Sigmoid colon (tissue), 7 donors: ENCODE results near the gene CRACR2B. TPM values are rescaled to one million over a fixed set of nuclear protein-coding genes. Genes with fewer than 3 reads are reported as not detected.
A peak's percentile ranks its signal among the peaks of the same experiment; 100 is the strongest.

Experiments
- DNase-seq: peaks from one replicate; pipeline ENCODE4 v3.0.0-alpha.2; 2019
- H3K27ac ChIP-seq, 4 donors: fragments of 200-600 bp; sonication (generic); one replicate each; pipeline ENCODE4 v1.5.1; 2016 to 2019; ENCODE audit warnings: mild to moderate bottlenecking in 1 of 4
- H3K27me3 ChIP-seq, 3 donors: fragments of 200-600 bp; sonication (generic); one replicate each; pipeline ENCODE4 v1.5.1; 2019; ENCODE audit warnings: mild to moderate bottlenecking in 1 of 3
- H3K36me3 ChIP-seq, 4 donors: fragments of 200-600 bp; sonication (generic); one replicate each; pipeline ENCODE4 v1.5.1; 2016 to 2019
- H3K4me1 ChIP-seq, 4 donors: fragments of 200-600 bp; sonication (generic); one replicate each; pipeline ENCODE4 v1.5.1; 2017 to 2019
- H3K4me3 ChIP-seq, 4 donors: fragments of 200-600 bp; sonication (generic); one replicate each; pipeline ENCODE4 v1.5.1; 2017 to 2019; ENCODE audit warnings: mild to moderate bottlenecking in 2 of 4, moderate library complexity in 1 of 4
- H3K9me3 ChIP-seq, 4 donors: fragments of 200-600 bp in 3 of 4; sonication (generic) in 3 of 4; one replicate each; pipeline versions ENCODE4 v1.5.1 to v1.6.1; 2013 to 2019
- CTCF ChIP-seq, 4 experiments: fragments of 450-650 bp in 3 of 4; fragments of 200-600 bp in 1 of 4; IDR thresholded peaks; one replicate each; pipeline ENCODE4 v1.5.1; 2016 to 2019; ENCODE audit warnings: antibody characterized with exemption in 4 of 4, mild to moderate bottlenecking in 3 of 4, moderate library complexity in 2 of 4
- EP300 ChIP-seq, 4 donors: sonication (generic); formaldehyde crosslinking; IDR thresholded peaks; one replicate each; pipeline ENCODE4 v1.6.1; 2017; ENCODE audit warnings: antibody characterized with exemption in 4 of 4
- POLR2A ChIP-seq, 2 donors: fragments of 450-650 bp; IDR thresholded peaks; one replicate each; pipeline ENCODE4 v1.6.1; 2016; ENCODE audit warnings: antibody characterized with exemption in 2 of 2, mild to moderate bottlenecking in 2 of 2, moderate library complexity in 2 of 2
- POLR2AphosphoS5 ChIP-seq, 4 donors: sonication (generic); formaldehyde crosslinking; IDR thresholded peaks; one replicate each; pipeline ENCODE4 v1.6.1; 2017; ENCODE audit warnings: antibody characterized with exemption in 4 of 4
- WGBS, 2 donors: extraction: QIAGEN DNeasy Blood & Tissue Kit; methylation state at CpG; one replicate each; pipeline ENCODE4 v1.1.7; 2013; 5-methylcytosine and 5-hydroxymethylcytosine counted together
- intact Hi-C: fragments of 100-400 bp; cut with DNase I; formaldehyde crosslinking; loops from one replicate; pipeline ENCODE4 v1.15.1; 2023
- polyA plus RNA-seq, 3 donors: library from polyadenylated mRNA; stranded (reverse); fragments of 200-250 nt; gene quantifications; one replicate each; pipeline ENCODE4 v1.2.3, GENCODE V29; 2013
- total RNA-seq, 4 donors: library from RNA; depleted of rRNA; stranded (reverse); fragments of >200 nt; gene quantifications; one replicate each; pipeline ENCODE4 v1.1.0, GENCODE V29; 2016
- donor health status: healthy with polysubstance abuse.
- donor health status: Bipolar disorder and iron deficiency.
- donor health status: healthy.

CRACR2B gene
- total and polyA plus RNA-seq, 7 donors, result 1.5 to 149 (median 9.5) TPM

GRCh38 chr11:837189-837989 lies 9.7 kb downstream of the CRACR2B start:
- TF ChIP-seq POLR2AphosphoS5 (IDR thresholded peaks at IDR 0.05), result no peak
- TF ChIP-seq EP300 (IDR thresholded peaks at IDR 0.05), result no peak
- no peak for TF ChIP-seq POLR2A (IDR thresholded peaks at IDR 0.05)
- no peak for TF ChIP-seq CTCF (IDR thresholded peaks at IDR 0.05)
- peaks cover 0 to 79% (median 57%) of the 10 kb centered on the region in 4 donors for H3K4me1 ChIP-seq
- H3K9me3 ChIP-seq, result no peaks in the 10 kb centered on the region
- DNase-seq, result no peak
- 82 to 89% methylated on average over 22 of the region's 22 CpGs for WGBS, 2 donors
- H3K36me3 ChIP-seq, result peaks cover 18 to 52% (median 39%) of the 10 kb centered on the region in 4 donors
- peaks cover 0 to 1% (median 0%) of the 10 kb centered on the region in 3 donors for H3K27me3 ChIP-seq
- H3K4me3 ChIP-seq, result no peak overlapping the region
- peak overlapping the region in 3 of 4 donors; percentile 11 to 89 (median 82) for H3K27ac ChIP-seq
- intact Hi-C loops, result no loop called here

- intact Hi-C loops, result no loop called here
- peaks cover 0 to 78% (median 54%) of the 10 kb centered on the region in 4 donors for H3K4me1 ChIP-seq
- H3K36me3 ChIP-seq, result peaks cover 18 to 52% (median 39%) of the 10 kb centered on the region in 4 donors
- H3K27ac ChIP-seq, result peak overlapping the region in 3 of 4 donors; percentile 9 to 26 (median 22)
- H3K9me3 ChIP-seq, result no peaks in the 10 kb centered on the region
- TF ChIP-seq CTCF (IDR thresholded peaks at IDR 0.05), result no peak
- no peak for TF ChIP-seq POLR2AphosphoS5 (IDR thresholded peaks at IDR 0.05)
- no peak for TF ChIP-seq EP300 (IDR thresholded peaks at IDR 0.05)
- no peak for TF ChIP-seq POLR2A (IDR thresholded peaks at IDR 0.05)
- no peak overlapping the region for H3K4me3 ChIP-seq
- WGBS, 2 donors, result 67 to 77% methylated on average over 8 of the region's 8 CpGs
- H3K27me3 ChIP-seq, result no peaks in the 10 kb centered on the region
- no peak for DNase-seq
These were observed 10.2 kb downstream of the CRACR2B start for GRCh38 chr11:837990-838307.

- DNase-seq, result no peak
- Histone ChIP-seq H3K4me3 (no peak overlapping the region), H3K27ac (peak overlapping the region in 3 of 4 donors; percentile 22 to 28 (median 26)), H3K36me3 (peaks cover 18 to 52% (median 39%) of the 10 kb centered on the region in 4 donors), H3K4me1 (peaks cover 0 to 81% (median 56%) of the 10 kb centered on the region in 4 donors), H3K9me3 (no peaks in the 10 kb centered on the region), H3K27me3 (no peaks in the 10 kb centered on the region)
- WGBS, 2 donors, result 22 to 57% methylated on average over 17 of the region's 17 CpGs
- intact Hi-C loops, result no loop called here
- TF ChIP-seq POLR2AphosphoS5 (IDR thresholded peaks at IDR 0.05), result no peak
- TF ChIP-seq POLR2A (IDR thresholded peaks at IDR 0.05), result no peak
- TF ChIP-seq CTCF (IDR thresholded peaks at IDR 0.05), result no peak
- no peak for TF ChIP-seq EP300 (IDR thresholded peaks at IDR 0.05)
These were observed 10.9 kb downstream of the CRACR2B start for GRCh38 chr11:838441-839279.

- Histone ChIP-seq H3K4me3 (no peak overlapping the region), H3K4me1 (peaks cover 0 to 81% (median 56%) of the 10 kb centered on the region in 4 donors), H3K27me3 (no peaks in the 10 kb centered on the region), H3K36me3 (peaks cover 18 to 52% (median 39%) of the 10 kb centered on the region in 4 donors), H3K27ac (peak overlapping the region in 2 of 4 donors; percentile 22 to 26), H3K9me3 (no peaks in the 10 kb centered on the region)
- intact Hi-C loops, result no loop called here
- no peak for TF ChIP-seq CTCF (IDR thresholded peaks at IDR 0.05)
- no peak for TF ChIP-seq POLR2AphosphoS5 (IDR thresholded peaks at IDR 0.05)
- TF ChIP-seq POLR2A (IDR thresholded peaks at IDR 0.05), result no peak
- no peak for TF ChIP-seq EP300 (IDR thresholded peaks at IDR 0.05)
- WGBS, 2 donors, result 90 to 92% methylated on average over 5 of the region's 5 CpGs
- no peak for DNase-seq
These were observed 11.5 kb downstream of the CRACR2B start for GRCh38 chr11:839280-839623.
